Tibial nerve (tissue), 4 donors: ENCODE results near the gene LRP8. TPM values are rescaled to one million over a fixed set of nuclear protein-coding genes. Genes with fewer than 3 reads are reported as not detected.

Source experiments
- DNase-seq, 2 donors: peaks; one replicate each; pipeline ENCODE4 v3.0.0-alpha.2; 2019; ENCODE audit warnings: low spot score in 2 of 2
- H3K27ac ChIP-seq, 4 donors: fragments of 200-600 bp; sonication (generic) in 3 of 4; one replicate each; pipeline ENCODE4 v1.5.1; 2017 to 2019; ENCODE audit warnings: mild to moderate bottlenecking in 1 of 4
- H3K27me3 ChIP-seq, 2 donors: fragments of 200-600 bp; sonication (generic) in 1 of 2; one replicate each; pipeline versions ENCODE4 v1.5.1 to v1.6.0; 2017 to 2019
- H3K36me3 ChIP-seq, 3 donors: fragments of 200-600 bp; sonication (generic); one replicate each; pipeline ENCODE4 v1.5.1; 2018 to 2019
- H3K4me1 ChIP-seq, 4 donors: fragments of 200-600 bp; sonication (generic) in 3 of 4; one replicate each; pipeline ENCODE4 v1.5.1; 2017 to 2019
- H3K4me3 ChIP-seq, 4 donors: fragments of 200-600 bp; sonication (generic) in 3 of 4; one replicate each; pipeline ENCODE4 v1.5.1; 2017 to 2019; ENCODE audit warnings: mild to moderate bottlenecking in 1 of 4, moderate library complexity in 1 of 4
- H3K9me3 ChIP-seq, 4 donors: fragments of 200-600 bp; sonication (generic) in 3 of 4; one replicate each; pipeline ENCODE4 v1.5.1; 2017 to 2019
- EP300 ChIP-seq, 2 donors: sonication (generic); formaldehyde crosslinking; IDR thresholded peaks; one replicate each; pipeline ENCODE4 v1.6.1; 2017; ENCODE audit warnings: antibody characterized with exemption in 2 of 2, mild to moderate bottlenecking in 1 of 2
- POLR2A ChIP-seq, 2 donors: fragments of 450-650 bp; IDR thresholded peaks; one replicate each; pipeline ENCODE4 v1.6.1; 2017; ENCODE audit warnings: antibody characterized with exemption in 2 of 2, mild to moderate bottlenecking in 2 of 2, moderate library complexity in 2 of 2
- WGBS, 2 donors: methylation state at CpG; one replicate each; pipeline ENCODE4 v1.1.5; 2018; 5-methylcytosine and 5-hydroxymethylcytosine counted together
- total RNA-seq, 4 donors: library from RNA; depleted of rRNA; stranded (reverse); fragments of >200 nt; gene quantifications; one replicate each; pipeline ENCODE4 v1.1.0, GENCODE V29; 2016
- TF ChIP-seq, protein P1 (sequence below), 5 experiments: fragments of 200-600 bp in 3 of 5; fragments of 450-650 bp in 2 of 5; sonication (generic) in 3 of 5; IDR thresholded peaks; one replicate each; pipeline ENCODE4 v1.5.1; 2016 to 2019; ENCODE audit warnings: antibody characterized with exemption in 5 of 5, mild to moderate bottlenecking in 3 of 5, moderate library complexity in 2 of 5

The LRP8 gene
- total RNA-seq, 4 donors from 2014 or later: 2.2 to 15.0 (median 2.5) TPM

DNA sequence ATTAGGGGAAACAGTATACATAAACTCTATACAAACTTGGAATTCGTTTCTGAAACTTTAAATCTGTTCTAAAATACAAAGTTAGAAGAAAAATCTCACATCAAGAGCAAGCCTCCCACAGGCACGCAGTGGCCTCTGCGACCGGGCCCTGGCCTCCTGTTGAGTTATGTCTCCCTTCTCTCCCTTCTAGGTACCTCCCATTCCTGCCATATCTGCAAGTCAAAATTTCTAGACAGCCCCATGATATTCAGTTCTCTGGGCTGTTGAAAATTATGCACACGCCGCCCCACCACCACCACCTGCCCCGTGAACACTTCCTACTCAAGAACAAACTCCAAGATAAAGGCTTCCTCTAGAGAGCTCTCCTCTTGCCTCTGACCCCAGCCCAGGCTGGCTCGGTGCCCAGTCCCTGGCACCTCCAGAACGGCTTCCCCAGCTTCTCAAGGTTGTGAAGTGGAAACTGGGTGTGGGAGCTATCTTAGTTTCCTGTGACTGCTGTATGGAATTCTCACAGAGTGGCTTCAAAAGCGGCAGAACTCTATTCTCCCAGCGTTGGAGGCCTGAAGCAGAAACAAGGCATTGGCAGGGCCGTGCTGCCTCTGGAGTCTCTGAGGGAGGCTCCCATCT lies 37.7 kb upstream of the LRP8 start:
- H3K36me3 ChIP-seq: no peaks in the 10 kb centered on the region
- peaks cover 0 to 4% (median 0%) of the 10 kb centered on the region in 4 donors for H3K4me1 ChIP-seq
- 68 to 73% methylated on average over 12 of the region's 12 CpGs for WGBS, 2 donors
- TF ChIP-seq, protein P1, sequence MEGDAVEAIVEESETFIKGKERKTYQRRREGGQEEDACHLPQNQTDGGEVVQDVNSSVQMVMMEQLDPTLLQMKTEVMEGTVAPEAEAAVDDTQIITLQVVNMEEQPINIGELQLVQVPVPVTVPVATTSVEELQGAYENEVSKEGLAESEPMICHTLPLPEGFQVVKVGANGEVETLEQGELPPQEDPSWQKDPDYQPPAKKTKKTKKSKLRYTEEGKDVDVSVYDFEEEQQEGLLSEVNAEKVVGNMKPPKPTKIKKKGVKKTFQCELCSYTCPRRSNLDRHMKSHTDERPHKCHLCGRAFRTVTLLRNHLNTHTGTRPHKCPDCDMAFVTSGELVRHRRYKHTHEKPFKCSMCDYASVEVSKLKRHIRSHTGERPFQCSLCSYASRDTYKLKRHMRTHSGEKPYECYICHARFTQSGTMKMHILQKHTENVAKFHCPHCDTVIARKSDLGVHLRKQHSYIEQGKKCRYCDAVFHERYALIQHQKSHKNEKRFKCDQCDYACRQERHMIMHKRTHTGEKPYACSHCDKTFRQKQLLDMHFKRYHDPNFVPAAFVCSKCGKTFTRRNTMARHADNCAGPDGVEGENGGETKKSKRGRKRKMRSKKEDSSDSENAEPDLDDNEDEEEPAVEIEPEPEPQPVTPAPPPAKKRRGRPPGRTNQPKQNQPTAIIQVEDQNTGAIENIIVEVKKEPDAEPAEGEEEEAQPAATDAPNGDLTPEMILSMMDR (IDR thresholded peaks at IDR 0.05): no peak
- TF ChIP-seq POLR2A (IDR thresholded peaks at IDR 0.05) (no peak), EP300 (IDR thresholded peaks at IDR 0.05) (no peak)
- H3K27me3 ChIP-seq: no peaks in the 10 kb centered on the region
- no peak overlapping the region for H3K4me3 ChIP-seq
- H3K9me3 ChIP-seq: no peaks in the 10 kb centered on the region
- DNase-seq: no peak
- H3K27ac ChIP-seq: no peak overlapping the region

DNA sequence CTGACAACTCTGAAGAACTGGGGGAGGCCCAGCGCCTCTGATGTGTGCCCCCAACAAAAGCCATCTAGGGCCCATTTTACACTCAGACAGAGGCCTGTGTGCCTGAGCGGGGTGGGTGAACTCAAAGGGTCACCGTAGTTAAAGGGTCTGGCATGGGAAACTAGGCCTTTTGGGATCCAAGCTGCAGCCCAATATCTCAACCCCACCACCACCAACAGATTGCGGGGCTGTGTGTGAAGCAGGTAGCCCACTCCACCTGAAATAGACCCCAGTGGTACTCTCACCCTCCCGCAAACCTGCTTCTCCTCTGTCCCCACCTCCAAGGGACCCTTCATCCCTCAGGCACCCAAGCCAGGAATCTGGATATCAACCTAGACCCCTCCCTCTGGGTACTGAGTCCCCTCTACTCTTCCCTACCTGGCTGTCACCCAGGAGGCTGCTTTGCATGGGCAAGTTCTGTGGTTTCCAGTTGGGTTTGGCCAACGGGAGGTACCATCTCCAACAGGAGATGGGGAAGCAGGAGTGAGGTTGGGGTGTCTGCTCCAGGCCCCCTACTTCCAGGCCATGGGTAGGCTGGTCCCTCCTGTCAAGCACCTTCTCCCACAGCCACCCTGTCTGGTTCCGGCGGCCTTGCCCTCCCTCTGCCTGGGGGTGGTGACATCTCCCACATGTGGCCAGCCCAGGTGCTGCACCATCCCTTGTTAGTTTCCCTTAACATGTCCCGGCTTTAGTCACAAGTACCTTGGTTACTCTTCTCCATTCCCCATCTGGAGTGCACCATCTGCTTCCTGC lies 35.2 kb upstream of the LRP8 start:
- Histone ChIP-seq H3K4me1 (peaks cover 0 to under 1% (median 0%) of the 10 kb centered on the region in 4 donors), H3K27me3 (no peaks in the 10 kb centered on the region), H3K9me3 (peaks cover 0 to 17% (median 0%) of the 10 kb centered on the region in 4 donors), H3K4me3 (no peak overlapping the region), H3K36me3 (no peaks in the 10 kb centered on the region), H3K27ac (no peak overlapping the region)
- DNase-seq: no peak
- TF ChIP-seq POLR2A (IDR thresholded peaks at IDR 0.05) (no peak), EP300 (IDR thresholded peaks at IDR 0.05) (no peak)
- TF ChIP-seq, protein P1 (IDR thresholded peaks at IDR 0.05): no peak
- WGBS, 2 donors: 84 to 87% methylated on average over 9 of the region's 9 CpGs

DNA sequence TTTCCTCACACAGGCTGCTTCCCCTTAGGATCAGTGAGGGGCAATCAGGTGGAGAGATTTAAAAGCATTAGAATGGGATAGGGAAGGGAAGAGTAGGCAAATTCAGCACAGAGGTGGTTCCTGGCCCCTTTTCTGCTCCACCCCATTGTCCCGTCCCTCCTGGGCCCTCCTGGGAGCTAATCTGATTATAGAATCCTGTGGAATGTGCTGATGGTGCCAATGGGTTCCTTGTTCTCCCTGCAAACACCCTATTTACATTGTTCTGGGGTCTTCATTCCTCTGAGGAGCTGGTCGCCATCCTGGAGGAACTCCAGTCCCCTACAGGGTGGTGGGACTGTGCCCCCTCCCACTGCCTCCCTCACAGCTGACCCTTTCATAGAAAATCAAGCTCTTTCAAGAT lies 34.4 kb upstream of the LRP8 start:
- no peak overlapping the region for H3K4me3 ChIP-seq
- H3K27ac ChIP-seq: no peak overlapping the region
- no peaks in the 10 kb centered on the region for H3K27me3 ChIP-seq
- no peaks in the 10 kb centered on the region for H3K4me1 ChIP-seq
- DNase-seq: no peak
- no peaks in the 10 kb centered on the region for H3K36me3 ChIP-seq
- no peak for TF ChIP-seq EP300 (IDR thresholded peaks at IDR 0.05)
- no peak for TF ChIP-seq POLR2A (IDR thresholded peaks at IDR 0.05)
- TF ChIP-seq, protein P1 (IDR thresholded peaks at IDR 0.05): no peak
- H3K9me3 ChIP-seq: peaks cover 0 to 24% (median 1%) of the 10 kb centered on the region in 4 donors
- WGBS, 2 donors: 42 to 48% methylated on average over 2 of the region's 2 CpGs

DNA sequence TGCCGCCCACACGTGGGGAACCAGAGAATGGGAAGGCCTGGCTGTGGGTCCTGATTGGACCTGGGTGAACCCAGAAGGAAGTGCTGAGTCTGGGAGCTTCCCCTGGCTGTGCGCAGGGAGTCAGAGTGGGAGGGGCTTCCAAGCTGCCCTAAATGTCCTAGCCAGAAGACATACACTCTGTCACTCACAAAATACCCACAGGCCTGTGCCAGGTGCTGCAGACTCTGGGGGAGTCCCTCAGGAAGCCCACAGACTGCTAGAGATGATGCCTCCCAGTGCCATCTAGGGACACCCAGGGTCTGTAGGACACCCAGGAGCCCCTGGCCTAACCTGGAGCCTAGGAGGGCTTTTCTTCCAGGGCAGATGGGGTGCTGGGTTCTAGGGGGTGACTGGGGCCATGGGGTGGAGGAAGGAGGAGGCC lies 33.7 kb upstream of the LRP8 start:
- no peak for DNase-seq
- WGBS, 2 donors: 67 to 84% methylated on average over 3 of the region's 3 CpGs
- no peaks in the 10 kb centered on the region for H3K27me3 ChIP-seq

More for the DNA sequence above, 33.7 kb upstream of the LRP8 start:
- no peaks in the 10 kb centered on the region for H3K4me1 ChIP-seq
- peaks cover 0 to 31% (median 2%) of the 10 kb centered on the region in 4 donors for H3K9me3 ChIP-seq
- TF ChIP-seq POLR2A (IDR thresholded peaks at IDR 0.05): no peak
- TF ChIP-seq, protein P1 (IDR thresholded peaks at IDR 0.05): no peak
- no peak for TF ChIP-seq EP300 (IDR thresholded peaks at IDR 0.05)
- no peaks in the 10 kb centered on the region for H3K36me3 ChIP-seq
- H3K27ac ChIP-seq: no peak overlapping the region
- H3K4me3 ChIP-seq: no peak overlapping the region
